Neural cell (in vitro differentiated cells): ENCODE data around the gene CNNM1.

Source experiments
- CTCF ChIP-seq: fragments of 450-650 bp; IDR thresholded peaks from 2 replicates; pipeline ENCODE4 v1.5.1; 2014; ENCODE audit warnings: antibody characterized with exemption, mild to moderate bottlenecking, moderate library complexity; ENCODE audit not compliant: poor library complexity, severe bottlenecking
- EP300 ChIP-seq: fragments of 450-650 bp; conservative IDR thresholded peaks from 2 replicates; pipeline ENCODE4 v1.6.1; 2014; ENCODE audit warnings: antibody characterized with exemption, mild to moderate bottlenecking, moderate library complexity; ENCODE audit not compliant: poor library complexity, severe bottlenecking
- MXI1 ChIP-seq: fragments of 450-650 bp; conservative IDR thresholded peaks from 2 replicates; pipeline ENCODE4 v1.6.1; 2014; ENCODE audit warnings: antibody characterized with exemption, mild to moderate bottlenecking; ENCODE audit not compliant: poor library complexity, severe bottlenecking
- POLR2AphosphoS5 ChIP-seq: IDR thresholded peaks from 2 replicates; pipeline ENCODE4 v1.6.1; 2012
- RAD21 ChIP-seq: fragments of 450-650 bp; conservative IDR thresholded peaks from 2 replicates; pipeline ENCODE4 v1.6.1; 2014; ENCODE audit warnings: antibody characterized with exemption, mild to moderate bottlenecking, moderate library complexity
- REST ChIP-seq: IDR thresholded peaks from 2 replicates; pipeline ENCODE4 v1.6.1; 2012; ENCODE audit warnings: borderline replicate concordance

- TF ChIP-seq EP300 (no peak), CTCF (no peak), REST (no peak), POLR2AphosphoS5 (no peak), MXI1 (no peak), RAD21 (no peak)
Measured at GRCh38 chr10:99360934-99361333, 31.8 kb downstream of the CNNM1 start.
